Limb (tissue), 2 donors: ENCODE data around the gene TMEM79.

Experiments
- DNase-seq, 2 donors: peaks; one replicate each; pipeline ENCODE4 v3.0.0-alpha.2; 2016; ENCODE audit errors: extremely low spot score in 2 of 2

TMEM79 gene

GRCh38 chr1:156262461-156263287 is 21.5 kb upstream of the TMEM79 start:
- no peak for DNase-seq

- no peak for DNase-seq
Measured at GRCh38 chr1:156263288-156263655, 20.9 kb upstream of the TMEM79 start.

- no peak for DNase-seq
Measured at GRCh38 chr1:156266051-156266450, 18.1 kb upstream of the TMEM79 start.

- DNase-seq: no peak
Measured at GRCh38 chr1:156268336-156268735, 15.8 kb upstream of the TMEM79 start.

- DNase-seq: no peak
Measured at GRCh38 chr1:156270314-156270713, 13.8 kb upstream of the TMEM79 start.

- DNase-seq: no peak
Measured at GRCh38 chr1:156276532-156276931, 7.6 kb upstream of the TMEM79 start.

GRCh38 chr1:156276966-156277381 is 7.2 kb upstream of the TMEM79 start:
- DNase-seq: no peak

GRCh38 chr1:156279837-156280236 is 4.3 kb upstream of the TMEM79 start:
- no peak for DNase-seq

- peak in 1 of 2 donors; percentile 3 for DNase-seq
Measured at GRCh38 chr1:156281281-156281680, 2.8 kb upstream of the TMEM79 start.

GRCh38 chr1:156281693-156282478 is 2.2 kb upstream of the TMEM79 start:
- DNase-seq: no peak

- DNase-seq: peak; percentile 96 to 98
Measured at GRCh38 chr1:156282479-156283222, 1.5 kb upstream of the TMEM79 start, which contains the start of gene SMG5. Gene SMG5, minus strand, starts transcription at chr1:156282825. Its CDS starts 145 bp downstream, at chr1:156282680.

- DNase-seq: no peak
Measured at GRCh38 chr1:156283521-156283920, 604 bp upstream of the TMEM79 start.

- DNase-seq: no peak
Measured at GRCh38 chr1:156284757-156285156, 632 bp downstream of the TMEM79 start.

GRCh38 chr1:156285437-156285836 is 1.3 kb downstream of the TMEM79 start:
- no peak for DNase-seq

GRCh38 chr1:156286061-156286460 is 1.9 kb downstream of the TMEM79 start:
- no peak for DNase-seq

GRCh38 chr1:156289857-156290256 is 5.7 kb downstream of the TMEM79 start:
- no peak for DNase-seq

- peak; percentile 80 to 86 for DNase-seq
Measured at GRCh38 chr1:156291226-156292061, 7.3 kb downstream of the TMEM79 start.

GRCh38 chr1:156293098-156293434 is 8.9 kb downstream of the TMEM79 start:
- no peak for DNase-seq

- no peak for DNase-seq
Measured at GRCh38 chr1:156293895-156294294, 9.8 kb downstream of the TMEM79 start.

- DNase-seq: peak; percentile 64 to 75
Measured at GRCh38 chr1:156295391-156295947, 11.3 kb downstream of the TMEM79 start, which contains the start of gene GLMP. Gene GLMP, minus strand, starts transcription at chr1:156295679. Its CDS starts 34 bp downstream, at chr1:156295645.
